Measurements from ENCODE around the gene PAX5.

Gene PAX5

DNA sequence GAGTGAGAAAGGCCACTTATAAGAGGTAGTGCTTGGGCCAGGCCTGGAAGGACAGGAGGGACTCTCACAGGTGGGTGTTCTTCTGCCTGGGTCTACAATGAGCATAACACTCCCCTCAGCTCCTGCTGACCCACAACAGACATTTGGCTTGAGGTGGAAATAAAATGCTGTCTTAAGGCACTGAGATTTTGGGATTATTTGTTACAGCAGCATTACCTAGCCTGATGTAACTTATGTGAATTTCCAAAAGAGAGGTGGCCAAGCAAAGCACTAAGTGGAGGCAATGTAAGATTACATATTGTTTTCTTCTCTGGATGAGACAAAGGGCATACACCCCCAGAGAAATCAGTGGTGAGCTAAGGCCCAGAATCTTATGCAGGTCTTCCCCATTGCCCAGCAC, 221.5 kb downstream of the PAX5 start:
- TF ChIP-seq, protein P1, sequence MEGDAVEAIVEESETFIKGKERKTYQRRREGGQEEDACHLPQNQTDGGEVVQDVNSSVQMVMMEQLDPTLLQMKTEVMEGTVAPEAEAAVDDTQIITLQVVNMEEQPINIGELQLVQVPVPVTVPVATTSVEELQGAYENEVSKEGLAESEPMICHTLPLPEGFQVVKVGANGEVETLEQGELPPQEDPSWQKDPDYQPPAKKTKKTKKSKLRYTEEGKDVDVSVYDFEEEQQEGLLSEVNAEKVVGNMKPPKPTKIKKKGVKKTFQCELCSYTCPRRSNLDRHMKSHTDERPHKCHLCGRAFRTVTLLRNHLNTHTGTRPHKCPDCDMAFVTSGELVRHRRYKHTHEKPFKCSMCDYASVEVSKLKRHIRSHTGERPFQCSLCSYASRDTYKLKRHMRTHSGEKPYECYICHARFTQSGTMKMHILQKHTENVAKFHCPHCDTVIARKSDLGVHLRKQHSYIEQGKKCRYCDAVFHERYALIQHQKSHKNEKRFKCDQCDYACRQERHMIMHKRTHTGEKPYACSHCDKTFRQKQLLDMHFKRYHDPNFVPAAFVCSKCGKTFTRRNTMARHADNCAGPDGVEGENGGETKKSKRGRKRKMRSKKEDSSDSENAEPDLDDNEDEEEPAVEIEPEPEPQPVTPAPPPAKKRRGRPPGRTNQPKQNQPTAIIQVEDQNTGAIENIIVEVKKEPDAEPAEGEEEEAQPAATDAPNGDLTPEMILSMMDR (IDR thresholded peaks at IDR 0.05; ENCODE audit: low read depth, low read length, missing control alignments): no peak
- no peak for DNase-seq
- Histone ChIP-seq H3K27me3 (replicated peaks) (peaks cover 7% of the 10 kb centered on the region), H3K4me3 (ENCODE audit: low read depth, low read length) (no peak overlapping the region), H3K27ac (no peak overlapping the region), H3K36me3 (replicated peaks) (no peaks in the 10 kb centered on the region)
- in situ Hi-C loops (cut with HindIII; ENCODE audit: low pct_ligation_motif_present, low sequenced_read_pairs): no loop called here

DNA sequence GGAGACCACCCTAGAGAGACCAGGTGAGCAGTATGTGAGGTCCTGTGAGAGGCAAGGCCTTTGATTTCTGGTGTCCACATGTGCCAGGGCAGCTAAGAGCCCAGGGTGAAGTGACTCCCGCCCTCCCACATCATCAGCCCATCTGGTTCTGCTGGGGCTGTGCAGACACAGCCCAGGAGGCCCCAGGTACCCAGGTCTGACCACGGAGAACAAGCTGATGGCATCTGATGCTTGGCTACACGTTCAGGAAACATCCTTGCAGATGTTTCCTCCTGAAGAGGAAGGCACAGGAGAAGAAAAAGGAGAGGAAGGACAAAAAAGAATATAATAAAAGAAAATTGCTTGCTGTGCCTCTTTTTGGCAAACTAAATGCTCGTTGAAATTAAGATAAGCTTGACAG, 225.8 kb downstream of the PAX5 start:
- TF ChIP-seq, protein P1 (IDR thresholded peaks at IDR 0.05; ENCODE audit: low read depth, low read length, missing control alignments): no peak

DNA sequence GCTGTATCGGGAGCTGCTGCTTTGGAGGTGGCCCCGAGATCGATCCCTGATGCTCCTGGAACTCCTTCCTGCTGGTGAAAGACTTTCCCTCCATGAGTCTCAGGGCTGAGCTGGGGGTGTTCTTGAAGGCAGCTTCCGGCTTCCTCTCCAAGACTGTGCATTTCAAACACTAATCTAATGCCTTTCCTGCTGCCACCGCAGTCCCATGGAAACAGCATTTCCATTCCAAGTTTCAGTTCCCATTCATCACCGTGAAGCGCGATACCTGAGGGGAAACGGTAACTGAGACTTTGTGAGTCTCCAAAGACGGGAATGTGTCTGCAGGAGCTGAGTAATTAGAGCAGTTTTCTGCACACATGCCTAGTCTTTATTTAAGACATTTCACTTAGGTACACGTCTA, 230.1 kb downstream of the PAX5 start:
- DNase-seq: no peak
- TF ChIP-seq, protein P1 (IDR thresholded peaks at IDR 0.05; ENCODE audit: low read depth, low read length, missing control alignments): no peak
- in situ Hi-C loops (cut with HindIII; ENCODE audit: low pct_ligation_motif_present, low sequenced_read_pairs): no loop called here
- Histone ChIP-seq H3K27me3 (replicated peaks) (peaks cover 9% of the 10 kb centered on the region), H3K36me3 (replicated peaks) (no peaks in the 10 kb centered on the region), H3K27ac (no peak overlapping the region), H3K4me3 (ENCODE audit: low read depth, low read length) (no peak overlapping the region)

More for the DNA sequence above, 225.8 kb downstream of the PAX5 start:
- in situ Hi-C loops (cut with HindIII; ENCODE audit: low pct_ligation_motif_present, low sequenced_read_pairs): no loop called here
- Histone ChIP-seq H3K27ac (no peak overlapping the region), H3K36me3 (replicated peaks) (no peaks in the 10 kb centered on the region), H3K4me3 (ENCODE audit: low read depth, low read length) (no peak overlapping the region), H3K27me3 (replicated peaks) (peaks cover 4% of the 10 kb centered on the region)
- no peak for DNase-seq

DNA sequence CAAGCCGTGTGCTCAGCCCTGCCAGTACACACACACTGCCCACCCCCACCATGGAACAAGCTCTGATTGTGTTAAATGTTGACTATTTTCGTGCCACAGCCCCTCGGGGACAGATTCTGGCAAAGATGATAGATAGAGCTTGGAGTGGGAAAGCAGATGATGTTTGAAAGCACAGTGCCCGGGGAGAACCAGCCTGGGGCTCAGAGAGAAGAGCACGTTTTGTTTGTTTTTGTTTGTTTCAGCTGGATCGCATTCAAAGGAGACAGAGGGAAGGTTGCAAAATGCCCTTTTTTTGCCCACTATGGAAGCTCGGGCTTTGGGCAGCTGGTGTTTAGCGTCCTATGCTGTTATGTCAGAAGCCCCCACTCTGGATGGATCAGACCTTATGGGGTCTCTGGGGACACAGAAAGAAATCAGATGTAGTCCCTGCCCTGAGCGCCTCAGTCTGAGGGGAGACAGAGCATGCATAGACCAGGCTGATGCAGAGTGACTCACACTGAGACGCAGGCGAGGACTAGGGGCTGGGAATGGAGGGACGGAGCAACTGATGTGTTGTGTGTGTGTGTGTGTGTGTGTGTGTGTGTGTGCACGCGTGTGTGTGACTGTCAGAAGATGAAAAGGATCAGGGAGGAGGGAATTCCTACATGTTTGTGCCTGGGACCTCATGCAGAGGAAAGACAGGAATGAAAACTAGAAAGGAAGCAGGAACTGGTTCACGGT, 231.7 kb downstream of the PAX5 start:
- Histone ChIP-seq H3K27ac (no peak overlapping the region), H3K36me3 (replicated peaks) (no peaks in the 10 kb centered on the region), H3K27me3 (replicated peaks) (peaks cover 7% of the 10 kb centered on the region), H3K4me3 (ENCODE audit: low read depth, low read length) (no peak overlapping the region)
- TF ChIP-seq, protein P1 (IDR thresholded peaks at IDR 0.05; ENCODE audit: low read depth, low read length, missing control alignments): no peak
- in situ Hi-C loops (cut with HindIII; ENCODE audit: low pct_ligation_motif_present, low sequenced_read_pairs): no loop called here
- peak; percentile 70 for DNase-seq

DNA sequence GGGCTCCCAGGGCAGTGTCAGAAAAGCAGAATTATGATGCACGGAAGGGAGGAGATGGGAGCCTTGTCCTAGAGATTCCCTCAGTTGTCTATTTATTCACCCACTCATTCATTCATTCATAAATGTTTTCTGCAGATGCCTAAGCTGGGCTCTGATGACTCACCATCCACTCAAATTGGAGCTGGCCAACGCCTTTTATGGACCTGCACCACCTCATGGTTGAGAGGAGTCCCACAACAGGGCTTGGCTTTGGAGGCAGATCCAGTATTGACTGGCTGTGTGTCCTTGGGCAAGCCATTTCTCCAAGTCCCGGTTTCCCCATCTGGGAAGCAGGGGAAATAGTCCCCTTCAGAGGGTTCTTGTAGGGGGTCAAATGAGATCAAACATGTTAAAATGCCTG, 233.6 kb downstream of the PAX5 start:
- Histone ChIP-seq H3K27me3 (replicated peaks) (peaks cover 7% of the 10 kb centered on the region), H3K36me3 (replicated peaks) (no peaks in the 10 kb centered on the region)
- TF ChIP-seq, protein P1 (IDR thresholded peaks at IDR 0.05; ENCODE audit: low read depth, low read length, missing control alignments): no peak

More for the DNA sequence above, 233.6 kb downstream of the PAX5 start:
- Histone ChIP-seq H3K27ac (no peak overlapping the region), H3K4me3 (ENCODE audit: low read depth, low read length) (no peak overlapping the region)
- in situ Hi-C loops (cut with HindIII; ENCODE audit: low pct_ligation_motif_present, low sequenced_read_pairs): no loop called here
- DNase-seq: no peak
